ENCODE results near the gene UBR3.
A peak's percentile ranks its signal among the peaks of the same experiment; 100 is the strongest.
"Not testable (repeated sequence)": the region's sequence is repeated elsewhere in the genome, so short reads cannot be mapped to it uniquely, and the experiment has no call there.

The UBR3 gene

DNA sequence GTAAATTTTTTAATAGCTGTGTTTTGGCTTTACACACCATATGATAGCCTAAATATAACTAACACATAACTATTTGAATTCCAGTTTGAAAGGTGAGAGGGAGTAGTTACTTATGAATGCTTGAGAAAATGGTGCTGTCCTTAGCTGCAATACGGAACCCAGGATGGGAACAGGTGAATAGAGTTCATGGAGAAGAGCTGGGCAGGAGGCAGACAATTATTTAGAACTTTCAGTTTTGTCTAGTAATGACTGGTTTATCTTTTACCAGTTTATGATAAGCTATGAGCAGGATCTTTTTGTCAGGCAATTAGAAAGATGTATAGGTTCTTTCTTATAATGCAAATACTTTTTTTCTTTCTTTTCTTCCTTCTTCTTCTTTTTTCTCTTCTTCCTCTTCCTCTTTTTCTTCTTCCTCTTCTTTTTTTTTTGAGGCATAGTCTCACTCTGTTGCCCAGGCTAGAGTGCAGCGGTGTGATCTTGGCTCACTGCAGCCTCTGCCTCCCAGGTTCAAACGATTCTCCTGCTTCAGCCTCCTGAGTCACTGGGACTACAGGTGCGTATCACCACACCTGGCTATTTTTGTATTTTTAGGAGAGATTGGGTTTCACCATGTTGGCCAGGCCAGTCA, 25.9 kb downstream of the UBR3 start:
- H3K4me1 ChIP-seq (ENCODE audit: control insufficient read depth in 1 of 2, insufficient read depth in 1 of 2, low read depth in 1 of 2, low read length in 1 of 2), result peaks cover 5 to 8% of the 10 kb centered on the region in 2 experiments
- H3K36me3 ChIP-seq, result no peaks in the 10 kb centered on the region
- no peak overlapping the region for H3K4me3 ChIP-seq (ENCODE audit: low read depth in 1 of 2, low read length in 1 of 2)
- no peaks in the 10 kb centered on the region for H3K9me3 ChIP-seq
- H3K27me3 ChIP-seq, result no peaks in the 10 kb centered on the region
- TF ChIP-seq CTCF (IDR thresholded peaks at IDR 0.05), result no peak
- H3K27ac ChIP-seq, result peak overlapping the region; percentile 44

DNA sequence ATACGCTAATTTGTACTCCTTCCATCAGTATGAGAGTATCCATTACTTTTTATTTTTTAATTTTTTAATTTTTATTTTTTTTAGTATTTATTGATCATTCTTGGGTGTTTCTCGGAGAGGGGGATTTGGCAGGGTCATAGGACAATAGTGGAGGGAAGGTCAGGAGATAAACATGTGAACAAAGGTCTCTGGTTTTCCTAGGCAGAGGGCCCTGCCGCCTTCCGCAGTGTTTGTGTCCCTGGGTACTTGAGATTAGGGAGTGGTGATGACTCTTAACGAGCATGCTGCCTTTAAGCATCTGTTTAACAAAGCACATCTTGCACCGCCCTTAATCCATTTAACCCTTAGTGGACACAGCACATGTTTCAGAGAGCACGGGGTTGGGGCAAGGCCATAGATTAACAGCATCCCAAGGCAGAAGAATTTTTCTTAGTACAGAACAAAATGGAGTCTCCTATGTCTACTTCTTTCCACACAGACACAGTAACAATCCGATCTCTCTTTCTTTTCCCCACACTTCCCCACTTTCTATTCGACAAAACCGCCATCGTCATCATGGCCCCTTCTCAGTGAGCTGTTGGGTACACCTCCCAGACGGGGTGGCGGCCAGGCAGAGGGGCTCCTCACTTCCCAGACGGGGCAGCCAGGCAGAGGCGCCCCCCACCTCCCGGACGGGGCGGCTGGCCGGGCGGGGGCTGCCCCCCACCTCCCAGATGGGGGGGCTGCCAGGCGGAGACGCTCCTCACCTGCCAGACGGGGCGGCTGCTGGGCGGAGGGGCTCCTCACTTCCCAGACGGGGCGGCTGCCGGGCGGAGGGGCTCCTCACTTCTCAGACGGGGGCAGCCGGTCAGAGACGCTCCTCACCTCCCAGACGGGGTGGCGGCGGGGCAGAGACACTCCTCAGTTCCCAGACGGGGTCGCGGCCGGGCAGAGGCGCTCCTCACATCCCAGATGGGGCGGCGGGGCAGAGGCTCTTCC, 28.3 kb downstream of the UBR3 start:
- H3K27ac ChIP-seq; H3K36me3 ChIP-seq; H3K27me3 ChIP-seq; H3K9me3 ChIP-seq; H3K4me3 ChIP-seq (ENCODE audit: low read depth in 1 of 2, low read length in 1 of 2); H3K4me1 ChIP-seq (ENCODE audit: control insufficient read depth in 1 of 2, insufficient read depth in 1 of 2, low read depth in 1 of 2, low read length in 1 of 2): not testable (repeated sequence)

DNA sequence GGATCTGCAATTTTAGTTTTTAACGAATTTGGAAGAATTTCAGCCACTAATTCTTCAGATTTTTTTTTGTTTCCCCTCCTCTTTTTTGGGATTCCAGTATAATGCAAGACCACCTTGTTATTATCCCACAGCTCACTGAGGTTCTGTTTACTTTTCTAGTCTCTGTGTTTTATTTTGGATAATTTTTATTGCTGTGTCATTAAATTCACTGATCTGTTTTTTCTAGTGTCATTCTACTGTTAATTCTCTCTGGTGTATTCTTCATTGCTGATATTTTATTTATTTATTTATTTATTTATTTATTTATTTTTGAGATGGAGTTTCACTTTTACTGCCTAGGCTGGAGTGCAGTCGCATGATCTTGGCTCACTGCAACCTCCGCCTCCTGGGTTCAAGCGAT, 32.2 kb downstream of the UBR3 start:
- H3K4me1 ChIP-seq (ENCODE audit: control insufficient read depth in 1 of 2, insufficient read depth in 1 of 2, low read depth in 1 of 2, low read length in 1 of 2), result no peaks in the 10 kb centered on the region
- no peaks in the 10 kb centered on the region for H3K36me3 ChIP-seq
- no peaks in the 10 kb centered on the region for H3K9me3 ChIP-seq
- no peaks in the 10 kb centered on the region for H3K27me3 ChIP-seq
- H3K4me3 ChIP-seq (ENCODE audit: low read depth in 1 of 2, low read length in 1 of 2), result no peak overlapping the region
- no peak for TF ChIP-seq CTCF (IDR thresholded peaks at IDR 0.05)
- no peak overlapping the region for H3K27ac ChIP-seq

GRCh38 chr2:169860149-169860548, 32.9 kb downstream of the UBR3 start:
- H3K4me1 ChIP-seq (ENCODE audit: control insufficient read depth in 1 of 2, insufficient read depth in 1 of 2, low read depth in 1 of 2, low read length in 1 of 2), result no peaks in the 10 kb centered on the region
- no peak overlapping the region for H3K4me3 ChIP-seq (ENCODE audit: low read depth in 1 of 2, low read length in 1 of 2)
- no peak overlapping the region for H3K27ac ChIP-seq
- TF ChIP-seq CTCF (IDR thresholded peaks at IDR 0.05), result no peak
- no peaks in the 10 kb centered on the region for H3K9me3 ChIP-seq
- H3K27me3 ChIP-seq, result no peaks in the 10 kb centered on the region
- no peaks in the 10 kb centered on the region for H3K36me3 ChIP-seq

- H3K36me3 ChIP-seq, result no peaks in the 10 kb centered on the region
- H3K9me3 ChIP-seq, result no peaks in the 10 kb centered on the region
- H3K4me3 ChIP-seq (ENCODE audit: low read depth in 1 of 2, low read length in 1 of 2), result no peak overlapping the region
- no peaks in the 10 kb centered on the region for H3K4me1 ChIP-seq (ENCODE audit: control insufficient read depth in 1 of 2, insufficient read depth in 1 of 2, low read depth in 1 of 2, low read length in 1 of 2)
- no peak overlapping the region for H3K27ac ChIP-seq
- no peaks in the 10 kb centered on the region for H3K27me3 ChIP-seq
- TF ChIP-seq CTCF (IDR thresholded peaks at IDR 0.05), result no peak
Observed at GRCh38 chr2:169862816-169863215, 35.6 kb downstream of the UBR3 start.

DNA sequence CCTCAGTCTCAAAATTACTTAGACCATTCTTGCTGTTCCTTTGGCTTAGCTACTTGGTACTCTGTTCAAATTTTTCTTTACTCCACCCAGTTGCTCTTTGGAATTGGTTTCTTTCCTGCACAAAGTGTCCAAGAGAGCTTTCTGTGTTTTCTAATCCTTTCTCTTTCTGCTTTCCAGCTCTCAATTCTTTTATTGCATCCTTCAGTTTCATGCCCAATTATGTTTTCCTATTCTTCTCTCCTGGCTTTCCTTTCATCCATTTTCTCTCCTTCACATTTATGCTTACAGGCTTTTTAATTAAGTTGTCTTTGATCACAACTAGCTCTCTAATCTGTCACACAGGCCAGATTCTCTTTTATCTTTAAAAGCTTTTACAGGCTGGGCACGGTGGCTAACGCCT, 38.2 kb downstream of the UBR3 start:
- Histone ChIP-seq H3K4me1 (ENCODE audit: control insufficient read depth in 1 of 2, insufficient read depth in 1 of 2, low read depth in 1 of 2, low read length in 1 of 2) (no peaks in the 10 kb centered on the region), H3K36me3 (no peaks in the 10 kb centered on the region), H3K27ac (no peak overlapping the region), H3K4me3 (ENCODE audit: low read depth in 1 of 2, low read length in 1 of 2) (no peak overlapping the region), H3K9me3 (no peaks in the 10 kb centered on the region), H3K27me3 (no peaks in the 10 kb centered on the region)
- no peak for TF ChIP-seq CTCF (IDR thresholded peaks at IDR 0.05)

- H3K4me3 ChIP-seq (ENCODE audit: low read depth in 1 of 2, low read length in 1 of 2); H3K27ac ChIP-seq; H3K9me3 ChIP-seq; H3K4me1 ChIP-seq (ENCODE audit: control insufficient read depth in 1 of 2, insufficient read depth in 1 of 2, low read depth in 1 of 2, low read length in 1 of 2); H3K27me3 ChIP-seq; H3K36me3 ChIP-seq: not testable (repeated sequence)
Observed at GRCh38 chr2:169866230-169866629, 39.0 kb downstream of the UBR3 start.

All from neutrophil (primary cell).